ENCODE measurements around the gene RPRD1B.

DNA sequence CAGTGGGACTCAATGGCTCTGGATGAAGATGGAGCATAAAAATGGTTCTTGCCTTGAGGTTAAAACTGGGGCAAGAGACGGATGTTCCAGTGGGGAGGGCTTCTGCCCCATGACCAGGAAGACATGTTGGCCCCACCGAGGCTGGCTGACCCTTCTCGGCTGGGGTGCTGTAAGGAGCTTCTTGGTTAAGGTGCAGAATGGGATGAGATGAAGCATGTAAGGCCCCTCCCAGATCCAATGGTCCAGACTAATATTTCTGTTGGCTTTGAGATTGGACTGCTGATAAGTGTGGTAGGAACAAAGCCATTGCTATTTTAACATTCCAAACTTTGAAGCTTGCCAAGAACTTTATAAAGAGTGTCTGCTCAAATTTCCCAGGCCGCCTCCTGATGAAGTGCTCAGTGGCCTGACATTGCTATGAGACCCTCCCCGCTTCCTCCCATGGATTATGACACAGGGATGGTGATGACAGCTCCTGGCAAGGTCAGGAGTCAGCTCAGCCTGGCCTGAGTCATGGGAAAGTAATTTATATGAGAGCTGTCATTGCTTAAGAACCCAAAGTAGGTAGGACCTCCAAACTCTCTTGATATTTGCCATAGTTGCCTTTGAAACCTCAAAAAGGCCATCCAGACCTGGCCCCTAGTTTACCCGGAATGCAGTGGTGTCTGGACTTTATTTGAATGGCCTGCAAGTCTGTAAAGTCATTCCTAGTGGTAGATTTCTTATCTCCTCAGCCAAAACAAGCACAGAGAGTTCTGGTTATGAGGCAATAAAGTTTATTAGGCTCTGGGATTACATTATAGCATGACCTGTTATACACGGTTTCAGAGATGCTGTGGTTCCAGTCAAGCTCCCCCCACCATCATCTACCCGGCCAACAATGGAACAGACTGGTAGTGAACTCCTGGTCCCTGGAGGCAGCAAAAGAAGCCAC is 76.3 kb downstream of the RPRD1B start:
- TF ChIP-seq, protein P1, sequence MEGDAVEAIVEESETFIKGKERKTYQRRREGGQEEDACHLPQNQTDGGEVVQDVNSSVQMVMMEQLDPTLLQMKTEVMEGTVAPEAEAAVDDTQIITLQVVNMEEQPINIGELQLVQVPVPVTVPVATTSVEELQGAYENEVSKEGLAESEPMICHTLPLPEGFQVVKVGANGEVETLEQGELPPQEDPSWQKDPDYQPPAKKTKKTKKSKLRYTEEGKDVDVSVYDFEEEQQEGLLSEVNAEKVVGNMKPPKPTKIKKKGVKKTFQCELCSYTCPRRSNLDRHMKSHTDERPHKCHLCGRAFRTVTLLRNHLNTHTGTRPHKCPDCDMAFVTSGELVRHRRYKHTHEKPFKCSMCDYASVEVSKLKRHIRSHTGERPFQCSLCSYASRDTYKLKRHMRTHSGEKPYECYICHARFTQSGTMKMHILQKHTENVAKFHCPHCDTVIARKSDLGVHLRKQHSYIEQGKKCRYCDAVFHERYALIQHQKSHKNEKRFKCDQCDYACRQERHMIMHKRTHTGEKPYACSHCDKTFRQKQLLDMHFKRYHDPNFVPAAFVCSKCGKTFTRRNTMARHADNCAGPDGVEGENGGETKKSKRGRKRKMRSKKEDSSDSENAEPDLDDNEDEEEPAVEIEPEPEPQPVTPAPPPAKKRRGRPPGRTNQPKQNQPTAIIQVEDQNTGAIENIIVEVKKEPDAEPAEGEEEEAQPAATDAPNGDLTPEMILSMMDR (IDR thresholded peaks at IDR 0.05): no peak
- TF ChIP-seq ZFX (IDR thresholded peaks at IDR 0.05; ENCODE audit: borderline replicate concordance): no peak
